Upper lobe of right lung (tissue), 1 donor: ENCODE data around the gene IDH1. TPM values are rescaled to one million over a fixed set of nuclear protein-coding genes. Genes with fewer than 3 reads are reported as not detected.

Source experiments
- ATAC-seq: fragments of 200-7000 bp; cut with Tn5 transposase; one replicate; pipeline ENCODE4 v1.9.1; 2020; ENCODE audit warnings: mild to moderate bottlenecking, moderate library complexity
- DNase-seq: peaks from one replicate; pipeline ENCODE4 v3.0.0-alpha.2; 2020
- H3K27ac ChIP-seq: fragments of 200-600 bp; one replicate; pipeline ENCODE4 v1.8.0; 2022
- H3K27me3 ChIP-seq: fragments of 200-600 bp; one replicate; pipeline ENCODE4 v1.8.0; 2022; ENCODE audit warnings: mild to moderate bottlenecking
- H3K36me3 ChIP-seq: fragments of 200-600 bp; one replicate; pipeline ENCODE4 v1.8.0; 2022
- H3K4me1 ChIP-seq: fragments of 200-600 bp; one replicate; pipeline ENCODE4 v1.8.0; 2022
- H3K4me3 ChIP-seq: fragments of 200-600 bp; one replicate; pipeline ENCODE4 v1.8.0; 2022; ENCODE audit warnings: mild to moderate bottlenecking
- H3K9me3 ChIP-seq: fragments of 200-600 bp; one replicate; pipeline ENCODE4 v1.8.0; 2022
- CTCF ChIP-seq: fragments of 200-600 bp; IDR thresholded peaks from one replicate; pipeline ENCODE4 v1.8.0; 2022; ENCODE audit warnings: antibody characterized with exemption
- intact Hi-C: fragments of 100-400 bp; cut with DNase I; formaldehyde crosslinking; loops from one replicate; pipeline ENCODE4 v1.11.0; 2022
- total RNA-seq: library from RNA; stranded (reverse); fragmentation: NEBNext Ultra II Directional; extraction: Animal tissue kit (Norgen Biotek cat#: 25700); gene quantifications from one replicate; pipeline ENCODE4 v1.2.1, GENCODE V29; 2021
- donor health status: DM: no; HTN: yes; CAD: no; lungs with severe emphysema.

The IDH1 gene
- total RNA-seq, 1 donor from 2014 or later, result 116 TPM

- intact Hi-C loops, result no loop called here
- no peak for TF ChIP-seq CTCF
- ATAC-seq (no peak), DNase-seq (no peak)
- H3K9me3 ChIP-seq, result no peaks in the 10 kb centered on the region
- no peaks in the 10 kb centered on the region for H3K4me1 ChIP-seq
- no peak overlapping the region for H3K27ac ChIP-seq
- H3K4me3 ChIP-seq, result no peak overlapping the region
- no peaks in the 10 kb centered on the region for H3K27me3 ChIP-seq
- no peaks in the 10 kb centered on the region for H3K36me3 ChIP-seq
Observed at GRCh38 chr2:208186893-208187292, 68.0 kb downstream of the IDH1 start.

- ATAC-seq (no peak), DNase-seq (no peak)
- Histone ChIP-seq H3K4me1 (no peaks in the 10 kb centered on the region), H3K36me3 (no peaks in the 10 kb centered on the region), H3K27me3 (no peaks in the 10 kb centered on the region), H3K27ac (no peak overlapping the region), H3K4me3 (no peak overlapping the region), H3K9me3 (no peaks in the 10 kb centered on the region)
- intact Hi-C loops, result no loop called here
- no peak for TF ChIP-seq CTCF
Observed at GRCh38 chr2:208186465-208186864, 68.4 kb downstream of the IDH1 start.

Other genes with a start within 250 kb of the IDH1 start
- gene PLEKHM3, start 229.5 kb downstream of the IDH1 start, total RNA-seq, result 24.5 TPM
- not detected for gene CRYGD, start 130.5 kb downstream of the IDH1 start, total RNA-seq
- not detected for gene CRYGC, start 125.2 kb downstream of the IDH1 start, total RNA-seq
- gene CRYGB, start 108.9 kb downstream of the IDH1 start, total RNA-seq, result not detected
- not detected for gene CRYGA, start 91.5 kb downstream of the IDH1 start, total RNA-seq
- not detected for gene C2orf80, start 65.0 kb downstream of the IDH1 start, total RNA-seq
- gene PIKFYVE, start 11.2 kb upstream of the IDH1 start, total RNA-seq, result 32.5 TPM
- not detected for gene PTH2R, start 151.7 kb upstream of the IDH1 start, total RNA-seq